ENCODE results near the gene IDH3B. TPM values are rescaled to one million over a fixed set of nuclear protein-coding genes. Genes with fewer than 3 reads are reported as not detected.
A peak's percentile ranks its signal among the peaks of the same experiment; 100 is the strongest.

IDH3B gene
- total and polyA plus RNA-seq, 2 of the 13 experiments (the other 11 are each of a cell fraction or from before 2014, with no cell fraction given) = 215 to 254 TPM

- TF ChIP-seq ZNF878 (CRISPR knock-in tag; IDR thresholded peaks at IDR 0.05) (no peak), SMARCE1 (IDR thresholded peaks at IDR 0.05; ENCODE audit: borderline replicate concordance) (no peak), MED8 (CRISPR knock-in tag; IDR thresholded peaks at IDR 0.05; ENCODE audit: insufficient replicate concordance) (peak; percentile 89), ZBTB34 (CRISPR knock-in tag; IDR thresholded peaks at IDR 0.05) (peak; percentile 83; the same call in 1 of the 2 replicates), ZNF7 (CRISPR knock-in tag; IDR thresholded peaks at IDR 0.05) (no peak), AGO2 (optimal IDR thresholded peaks at IDR 0.05; ENCODE audit: low read depth, low read length) (peak; percentile 61), NFE2L1 (CRISPR knock-in tag; IDR thresholded peaks at IDR 0.05; ENCODE audit: borderline replicate concordance) (no peak), KLF13 (CRISPR knock-in tag; IDR thresholded peaks at IDR 0.05) (no peak), TCF7L2 (IDR thresholded peaks at IDR 0.05; ENCODE audit: low read depth, low read length) (no peak), THYN1 (CRISPR knock-in tag; IDR thresholded peaks at IDR 0.05; ENCODE audit: borderline replicate concordance, low read depth) (0 out of 2 replicates have a peak, but pooled peaks have one; percentile 28), DDIT3 (CRISPR knock-in tag; IDR thresholded peaks at IDR 0.05) (0 out of 2 replicates have a peak, but pooled peaks have one; percentile 81), BHLHE40 (IDR thresholded peaks at IDR 0.05; ENCODE audit: low read length) (no peak), ZFP82 (CRISPR knock-in tag; IDR thresholded peaks at IDR 0.05; ENCODE audit: borderline replicate concordance) (no peak), ZBTB2 (CRISPR knock-in tag; IDR thresholded peaks at IDR 0.05; ENCODE audit: low read depth) (0 out of 2 replicates have a peak, but pooled peaks have one; percentile 49), HNF4A (CRISPR knock-in tag; IDR thresholded peaks at IDR 0.05) (peak; percentile 48; the same call in 1 of the 2 replicates), TSC22D2 (CRISPR knock-in tag; IDR thresholded peaks at IDR 0.05; ENCODE audit: borderline replicate concordance) (peak; percentile 94), TERF1 (CRISPR knock-in tag; IDR thresholded peaks at IDR 0.05) (no peak), NFKBIZ (CRISPR knock-in tag; IDR thresholded peaks at IDR 0.05) (no peak), ATF3 (CRISPR knock-in tag; IDR thresholded peaks at IDR 0.05) (peak; percentile 60; the same call in 1 of the 2 replicates), TMF1 (CRISPR knock-in tag; IDR thresholded peaks at IDR 0.05; ENCODE audit: low read depth) (peak; percentile 76; the same call in 1 of the 2 replicates), ZFX (CRISPR knock-in tag; IDR thresholded peaks at IDR 0.05; ENCODE audit: low read depth) (peak; percentile 94), KDM4B (CRISPR knock-in tag; IDR thresholded peaks at IDR 0.05) (peak; percentile 92; the same call in 1 of the 2 replicates), ZNF264 (CRISPR knock-in tag; IDR thresholded peaks at IDR 0.05) (peak; percentile 95), ZKSCAN8 (CRISPR knock-in tag; IDR thresholded peaks at IDR 0.05; ENCODE audit: borderline replicate concordance) (peak; percentile 70), GATA4 (IDR thresholded peaks at IDR 0.05; ENCODE audit: borderline replicate concordance, low read depth) (peak; percentile 87), TBX2 (CRISPR knock-in tag; IDR thresholded peaks at IDR 0.05; ENCODE audit: borderline replicate concordance) (peak; percentile 91)
These were observed at the start of gene IDH3B (continued) for GRCh38 chr20:2663887-2664719.

Data from HepG2 (cell line).